ENCODE results near the gene APH1A.

APH1A gene

GRCh38 chr1:150281758-150282557 is 13.1 kb upstream of the APH1A start, which contains the start of gene CIART:
TSS of gene CIART (plus strand) at chr1:150282554. CDS start at chr1:150283268, 714 bp downstream.
- DNase-seq (ENCODE audit: low read depth) = peak; percentile 85
- TF ChIP-seq CTCF (IDR thresholded peaks at IDR 0.05; ENCODE audit: insufficient read depth, low read depth, low read length, missing control alignments) = no peak
- peak within 1 kb of the TSS; percentile 45 for H3K4me3 ChIP-seq (ENCODE audit: low read depth, low read length)

- peak; percentile 48 for TF ChIP-seq CTCF (IDR thresholded peaks at IDR 0.05; ENCODE audit: insufficient read depth, low read depth, low read length, missing control alignments)
- peak; percentile 72 for DNase-seq (ENCODE audit: low read depth)
- H3K4me3 ChIP-seq (ENCODE audit: low read depth, low read length) = peak overlapping the region; percentile 45
These were observed 12.5 kb upstream of the APH1A start for GRCh38 chr1:150281221-150281757.

- no peak for TF ChIP-seq CTCF (IDR thresholded peaks at IDR 0.05; ENCODE audit: insufficient read depth, low read depth, low read length, missing control alignments)
- no peak overlapping the region for H3K4me3 ChIP-seq (ENCODE audit: low read depth, low read length)
- no peak for DNase-seq (ENCODE audit: low read depth)
These were observed 11.4 kb upstream of the APH1A start for GRCh38 chr1:150280138-150280707.

GRCh38 chr1:150273311-150273710 is 4.5 kb upstream of the APH1A start:
- no peak for TF ChIP-seq CTCF (IDR thresholded peaks at IDR 0.05; ENCODE audit: insufficient read depth, low read depth, low read length, missing control alignments)
- peak overlapping the region; percentile 61 for H3K4me3 ChIP-seq (ENCODE audit: low read depth, low read length)
- DNase-seq (ENCODE audit: low read depth) = peak; percentile 69

GRCh38 chr1:150271291-150271959 is 2.6 kb upstream of the APH1A start:
- no peak for DNase-seq (ENCODE audit: low read depth)
- no peak for TF ChIP-seq CTCF (IDR thresholded peaks at IDR 0.05; ENCODE audit: insufficient read depth, low read depth, low read length, missing control alignments)
- no peak overlapping the region for H3K4me3 ChIP-seq (ENCODE audit: low read depth, low read length)

GRCh38 chr1:150269451-150269850 is 635 bp upstream of the APH1A start:
- no peak for DNase-seq (ENCODE audit: low read depth)
- H3K4me3 ChIP-seq (ENCODE audit: low read depth, low read length) = peak overlapping the region; percentile 95
- no peak for TF ChIP-seq CTCF (IDR thresholded peaks at IDR 0.05; ENCODE audit: insufficient read depth, low read depth, low read length, missing control alignments)
